Activated T-cell treated with anti-CD3 and anti-CD28 coated beads, Interleukin-2, amount 50 U/mL, for 72 hours (primary cell): Measurements from ENCODE around the gene BDKRB2. TPM values are rescaled to one million over a fixed set of nuclear protein-coding genes. Genes with fewer than 3 reads are reported as not detected.

Experiments
- ATAC-seq, 2 donors: fragments of 150-1000 bp; cut with Tn5 transposase; replicated peaks in 1 of 2; 2 replicates each; pipeline ENCODE4 v1.10.0; 2021; ENCODE audit warnings: moderate library complexity in 2 of 2, mild to moderate bottlenecking in 1 of 2
- DNase-seq, 2 donors: peaks; one replicate each; pipeline ENCODE4 v3.0.0; 2021 to 2022; ENCODE audit warnings: mixed read lengths in 1 of 2
- H3K27ac Mint-ChIP-seq: one replicate; pipeline ENCODE4 v1.8.0; 2022; ENCODE audit warnings: mild to moderate bottlenecking, moderate library complexity, mixed read lengths
- H3K27me3 Mint-ChIP-seq: one replicate; pipeline ENCODE4 v1.8.0; 2022; ENCODE audit warnings: low read depth, mixed read lengths
- H3K36me3 Mint-ChIP-seq, 2 donors: one replicate each; pipeline ENCODE4 v1.8.0; 2022; ENCODE audit warnings: mixed read lengths in 2 of 2, mild to moderate bottlenecking in 1 of 2; ENCODE audit not compliant: insufficient read depth in 2 of 2
- H3K4me1 Mint-ChIP-seq: one replicate; pipeline ENCODE4 v1.8.0; 2022; ENCODE audit warnings: low read depth, mixed read lengths
- H3K4me3 Mint-ChIP-seq, 2 donors: one replicate each; pipeline ENCODE4 v1.8.0; 2022; ENCODE audit warnings: mild to moderate bottlenecking in 2 of 2, mixed read lengths in 2 of 2, moderate library complexity in 2 of 2
- H3K9me3 Mint-ChIP-seq, 2 donors: one replicate each; pipeline ENCODE4 v1.8.0; 2022; ENCODE audit warnings: mixed read lengths in 2 of 2
- total RNA-seq, 2 donors: library from RNA; stranded (reverse); gene quantifications; one replicate each; pipeline ENCODE4 v1.2.3, GENCODE V29; 2022

The BDKRB2 gene
- total RNA-seq, 2 donors from 2014 or later, result not detected

GRCh38 chr14:96284430-96284829, 79.8 kb downstream of the BDKRB2 start:
- peaks cover 2 to 4% of the 10 kb centered on the region in 2 donors for H3K36me3 Mint-ChIP-seq
- H3K4me1 Mint-ChIP-seq, result no peaks in the 10 kb centered on the region
- H3K4me3 Mint-ChIP-seq, result no peak overlapping the region
- DNase-seq, result no peak
- H3K27ac Mint-ChIP-seq, result no peak overlapping the region
- ATAC-seq, result no peak
- H3K9me3 Mint-ChIP-seq, result no peaks in the 10 kb centered on the region
- no peaks in the 10 kb centered on the region for H3K27me3 Mint-ChIP-seq

DNA sequence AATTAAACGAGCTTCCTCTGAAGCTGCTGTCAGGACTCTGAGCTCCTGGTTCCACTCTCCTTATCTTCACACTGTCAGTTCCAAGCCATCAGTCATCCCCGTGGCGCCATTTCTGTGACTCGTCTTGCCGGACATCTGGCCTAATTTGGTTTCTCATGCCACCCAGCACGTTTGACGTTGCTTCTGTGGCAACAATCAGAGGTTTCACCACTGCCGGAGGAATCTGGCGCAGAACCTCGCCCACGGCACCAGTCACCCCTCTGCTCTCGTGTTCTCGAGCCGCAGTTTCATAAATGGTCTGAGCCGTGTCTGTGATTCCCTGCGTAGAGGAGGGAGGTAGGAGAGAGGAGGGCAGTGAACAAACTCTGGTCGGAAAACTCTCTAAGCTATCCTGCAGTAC, 81.0 kb downstream of the BDKRB2 start:
- Mint-ChIP-seq H3K4me3 (no peak overlapping the region), H3K27ac (no peak overlapping the region), H3K9me3 (no peaks in the 10 kb centered on the region), H3K4me1 (no peaks in the 10 kb centered on the region), H3K36me3 (peaks cover 2 to 4% of the 10 kb centered on the region in 2 donors), H3K27me3 (no peaks in the 10 kb centered on the region)
- ATAC-seq, result no peak
- no peak for DNase-seq

DNA sequence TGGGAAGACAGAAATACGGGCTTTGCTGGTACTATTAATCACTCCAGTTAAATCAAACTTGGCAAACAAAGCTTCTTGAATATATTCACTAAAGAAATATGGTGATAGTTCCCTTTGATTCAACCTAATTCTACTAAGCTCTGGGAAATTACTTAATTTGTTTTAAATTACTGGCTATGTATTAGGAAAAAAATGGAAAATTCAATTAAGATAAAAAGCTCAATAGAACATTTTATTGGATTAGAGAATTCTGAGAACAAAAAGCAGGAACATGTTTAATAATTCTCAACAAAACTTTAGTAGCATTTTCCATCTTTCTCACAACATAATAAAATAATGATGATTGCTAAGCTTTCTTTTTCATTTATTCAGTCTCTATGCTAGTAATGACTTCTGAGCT, 81.6 kb downstream of the BDKRB2 start:
- Mint-ChIP-seq H3K27ac (no peak overlapping the region), H3K4me3 (no peak overlapping the region), H3K36me3 (peaks cover 2 to 6% of the 10 kb centered on the region in 2 donors), H3K27me3 (no peaks in the 10 kb centered on the region), H3K4me1 (no peaks in the 10 kb centered on the region), H3K9me3 (no peaks in the 10 kb centered on the region)
- no peak for ATAC-seq
- DNase-seq, result no peak

DNA sequence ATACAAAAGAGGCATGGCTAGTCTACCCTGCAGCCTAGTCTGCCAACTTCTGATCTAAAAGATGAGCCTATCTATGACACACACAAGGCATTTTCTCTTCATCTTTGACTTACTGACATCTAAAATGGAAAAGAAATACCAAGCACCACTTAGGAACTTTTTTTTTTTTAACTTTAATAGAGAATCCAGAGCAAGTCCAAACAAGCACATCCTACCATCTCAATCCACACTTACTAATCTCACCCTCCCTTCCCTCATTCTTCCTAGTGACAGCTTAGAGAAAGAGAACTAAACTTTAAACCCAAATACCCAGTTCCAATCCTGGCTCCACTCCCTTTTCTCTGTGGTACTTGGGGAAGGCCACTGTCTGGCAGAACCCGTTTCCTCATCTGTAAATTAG, 83.2 kb downstream of the BDKRB2 start:
- no peak overlapping the region for H3K27ac Mint-ChIP-seq
- DNase-seq (no peak), ATAC-seq (no peak)
- no peaks in the 10 kb centered on the region for H3K9me3 Mint-ChIP-seq
- no peaks in the 10 kb centered on the region for H3K4me1 Mint-ChIP-seq
- H3K36me3 Mint-ChIP-seq, result peaks cover 2 to 9% of the 10 kb centered on the region in 2 donors
- no peak overlapping the region for H3K4me3 Mint-ChIP-seq
- H3K27me3 Mint-ChIP-seq, result no peaks in the 10 kb centered on the region

Other genes starting within 250 kb of the BDKRB2 start
- 1 to 10 TPM; 2.1 to 3.4 TPM for gene C14orf132, start 165.5 kb upstream of the BDKRB2 start, total RNA-seq
- gene BDKRB1, start 51.4 kb downstream of the BDKRB2 start, total RNA-seq, result not detected
- gene ATG2B, start 158.5 kb downstream of the BDKRB2 start, total RNA-seq, result 10 to 100 TPM; 22.9 to 28.3 TPM
- 10 to 100 TPM; 22.5 to 22.6 TPM for gene GSKIP, start 158.7 kb downstream of the BDKRB2 start, total RNA-seq
- gene AK7, start 187.3 kb downstream of the BDKRB2 start, total RNA-seq, result under 1 TPM; 0.81 to 0.86 TPM